GM20431 (cell line): ENCODE data around the gene AFF2.

ENCODE experiments used
- in situ Hi-C: fragments of 300-500 bp; cut with MseI, MboI; formaldehyde crosslinking; loops from one replicate; pipeline ENCODE4 v1.15.0; 2020; ENCODE audit warnings: low sequenced_read_pairs; ENCODE audit not compliant: unreplicated experiment

The AFF2 gene

DNA sequence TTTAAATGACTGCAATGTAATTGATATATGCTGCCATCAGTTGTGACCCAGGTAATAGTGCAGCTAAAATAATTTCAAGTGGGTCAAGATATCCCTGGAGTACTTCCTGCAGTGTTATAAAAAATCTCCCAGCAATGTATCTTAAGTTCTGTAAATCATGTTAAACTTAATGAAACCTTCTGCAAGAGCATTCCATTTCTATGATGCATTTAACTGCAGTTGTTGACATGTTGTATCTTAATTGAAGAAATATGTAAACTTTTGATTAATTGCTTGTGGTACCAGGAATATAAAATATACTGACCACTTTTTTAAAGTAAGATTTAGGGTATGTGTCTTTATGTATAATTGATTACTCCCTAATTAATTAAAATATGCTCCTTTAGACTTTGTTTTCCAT is 213.6 kb downstream of the AFF2 start:
- in situ Hi-C loops: no loop called here

DNA sequence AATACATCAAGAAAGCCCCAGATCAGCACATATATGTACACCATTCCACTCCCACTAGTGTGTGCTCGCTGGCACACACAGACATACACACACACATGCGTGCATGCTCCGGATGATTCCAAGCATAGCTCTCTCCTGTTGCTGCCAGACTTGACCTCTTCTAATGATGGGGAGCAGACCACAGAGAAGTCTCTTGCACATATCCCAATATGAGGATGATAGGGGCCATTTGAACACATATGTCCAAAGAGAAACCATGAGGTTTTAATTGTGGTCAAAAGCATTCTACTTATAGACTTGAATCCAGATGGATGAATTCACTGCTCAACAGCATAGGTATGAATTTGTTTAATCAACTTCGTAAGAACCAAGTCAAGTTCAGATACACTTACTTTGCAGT is 214.9 kb downstream of the AFF2 start:
- in situ Hi-C loops: no loop called here

DNA sequence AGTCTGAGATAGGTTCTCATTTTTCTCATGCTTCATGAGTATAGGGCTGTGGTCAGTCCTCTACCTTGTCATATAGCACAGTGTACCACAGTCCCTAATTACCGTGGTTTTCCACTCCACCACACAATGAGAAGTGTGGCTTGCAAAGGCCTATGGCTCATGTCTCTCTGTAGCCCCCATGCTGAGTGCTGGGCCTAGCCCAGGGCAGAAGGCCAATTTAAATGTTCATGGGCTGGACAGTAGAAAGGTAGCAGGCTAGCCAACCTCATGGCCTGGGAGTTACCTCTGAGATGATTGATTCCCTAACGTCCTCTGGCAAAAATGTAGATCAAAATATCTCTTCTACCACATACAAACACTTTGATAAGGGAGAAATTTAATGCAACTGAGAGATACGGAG is 222.5 kb downstream of the AFF2 start:
- in situ Hi-C loops: no loop called here

DNA sequence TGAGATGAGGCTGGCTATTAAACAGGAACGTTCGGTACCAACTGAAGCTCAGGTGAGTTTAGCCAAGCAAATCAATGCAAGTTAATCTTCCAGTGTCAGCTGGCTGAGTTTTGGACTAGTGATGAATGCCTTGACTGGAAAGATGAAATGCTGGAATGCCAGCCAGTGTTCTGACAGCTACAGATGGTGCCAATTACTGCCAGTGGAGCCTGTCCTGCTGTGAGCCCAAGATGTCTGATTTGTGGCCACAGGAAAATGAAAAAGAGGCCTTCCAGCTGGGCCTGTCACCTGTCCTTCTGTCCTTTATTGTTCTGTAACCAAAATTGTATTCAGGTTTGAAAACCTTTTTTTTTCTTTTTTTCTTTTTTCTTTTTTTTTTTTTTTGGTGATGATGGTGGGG is 223.1 kb downstream of the AFF2 start:
- in situ Hi-C loops: no loop called here

DNA sequence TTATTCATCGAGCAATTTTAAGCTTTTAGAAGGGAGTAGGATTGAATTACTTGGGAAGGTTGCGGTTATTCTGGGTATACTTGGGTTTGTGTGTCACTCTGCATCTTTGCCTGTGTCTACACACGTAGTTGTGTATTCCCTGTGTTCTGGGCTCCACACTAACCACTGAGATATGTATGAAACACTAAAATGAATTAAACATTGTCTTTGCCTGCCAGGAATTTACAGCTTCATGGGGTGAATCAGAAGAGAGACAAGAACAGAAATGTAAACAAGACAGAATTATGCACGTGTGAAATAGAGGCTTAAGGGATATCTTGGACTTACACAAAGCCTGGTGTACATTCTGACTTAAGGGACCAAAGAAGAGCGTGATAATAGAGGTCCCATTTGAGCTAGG is 228.5 kb downstream of the AFF2 start:
- in situ Hi-C loops: no loop called here

DNA sequence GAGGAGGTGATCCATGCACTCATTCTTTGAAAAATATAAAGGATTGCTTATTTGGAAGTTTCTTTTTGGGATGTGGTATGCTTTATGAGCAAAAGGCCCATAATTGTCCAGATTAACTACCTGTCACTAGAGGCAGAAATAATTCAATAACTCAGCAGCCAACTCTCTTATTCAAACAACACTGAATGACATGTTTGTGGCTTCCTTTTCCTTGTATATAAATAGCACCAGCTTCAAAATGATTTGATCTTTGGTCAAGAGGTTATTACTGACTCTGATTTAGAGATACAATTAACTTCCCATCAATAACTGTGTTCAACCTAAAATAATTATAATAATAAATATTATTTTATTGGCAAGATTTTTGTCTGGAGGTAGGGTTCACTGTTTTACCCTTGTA is 232.3 kb downstream of the AFF2 start:
- in situ Hi-C loops: no loop called here

DNA sequence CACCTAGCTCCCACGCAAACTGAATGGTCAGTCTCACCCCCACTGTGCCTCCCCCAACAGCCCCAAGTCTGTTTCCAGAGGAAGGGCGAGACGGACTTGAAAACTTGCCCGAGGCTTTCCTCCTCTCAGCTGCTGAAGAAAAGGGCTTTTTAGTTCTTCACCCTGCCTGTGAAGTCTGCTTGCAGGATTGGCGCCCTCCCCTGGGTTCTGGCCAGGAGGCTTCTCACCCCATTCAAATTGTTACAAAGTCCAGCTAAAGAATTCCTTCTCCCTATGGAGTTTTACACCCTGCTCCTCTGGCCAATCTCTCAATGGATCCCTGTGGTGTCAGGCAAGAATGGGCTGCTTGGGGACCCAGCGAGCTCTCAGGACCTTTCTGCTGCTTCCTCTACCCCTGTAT is 241.0 kb downstream of the AFF2 start:
- in situ Hi-C loops: no loop called here

DNA sequence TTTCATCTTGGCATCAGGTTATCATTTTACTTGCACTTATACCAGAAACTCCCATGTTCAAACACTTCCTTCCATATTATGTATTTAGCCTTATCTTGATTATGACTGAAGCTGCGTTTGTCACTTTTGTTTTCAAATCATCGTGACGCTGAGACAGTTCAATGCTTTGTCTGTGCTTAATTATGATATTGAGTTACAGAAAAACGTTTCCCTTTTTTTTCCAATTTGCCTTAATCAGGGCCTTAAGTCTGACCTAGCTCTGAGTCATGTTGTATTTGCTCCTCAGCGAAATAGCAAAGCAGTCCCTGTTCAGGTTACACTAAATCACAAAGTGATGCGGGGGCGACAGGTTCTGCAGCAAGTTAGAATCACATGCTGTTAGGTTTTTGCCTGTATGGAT is 254.7 kb downstream of the AFF2 start:
- in situ Hi-C loops: no loop called here

DNA sequence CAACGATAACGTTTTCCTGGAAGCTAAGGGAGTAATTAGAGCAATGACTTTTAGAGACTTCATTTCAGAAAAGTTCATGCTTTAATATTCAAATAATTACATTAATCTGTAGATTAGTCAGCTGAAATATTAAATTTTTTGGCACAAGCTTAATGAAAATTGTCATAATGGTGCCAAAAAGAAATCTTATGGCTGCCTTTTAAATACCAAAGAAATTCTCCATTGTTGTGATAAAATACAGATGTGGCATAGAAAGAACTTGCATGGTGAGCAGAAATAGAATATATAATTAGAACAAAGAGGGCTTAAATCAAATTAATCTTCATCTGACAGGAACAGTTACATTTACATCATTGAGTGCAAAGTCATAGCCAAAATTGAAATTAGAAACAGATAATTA is 263.5 kb downstream of the AFF2 start:
- in situ Hi-C loops: no loop called here

DNA sequence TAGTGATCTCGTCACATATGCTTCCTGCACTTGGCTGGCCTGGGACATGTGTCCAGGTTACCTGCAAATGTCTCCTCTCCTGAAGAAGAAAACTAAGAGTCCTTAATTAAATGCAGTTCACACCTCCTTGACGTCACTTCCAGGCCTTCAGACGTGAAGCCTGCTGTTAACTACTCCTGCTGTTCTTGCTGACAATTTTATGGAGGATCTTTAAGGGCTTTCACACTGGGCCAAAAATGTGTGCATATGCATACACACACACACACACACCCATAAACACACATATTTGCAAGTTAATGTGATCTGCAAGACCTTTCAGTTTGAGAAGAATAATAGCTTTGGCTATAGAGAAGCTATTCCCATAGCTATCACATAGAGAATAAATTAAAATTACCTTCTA is 267.9 kb downstream of the AFF2 start:
- in situ Hi-C loops: no loop called here

DNA sequence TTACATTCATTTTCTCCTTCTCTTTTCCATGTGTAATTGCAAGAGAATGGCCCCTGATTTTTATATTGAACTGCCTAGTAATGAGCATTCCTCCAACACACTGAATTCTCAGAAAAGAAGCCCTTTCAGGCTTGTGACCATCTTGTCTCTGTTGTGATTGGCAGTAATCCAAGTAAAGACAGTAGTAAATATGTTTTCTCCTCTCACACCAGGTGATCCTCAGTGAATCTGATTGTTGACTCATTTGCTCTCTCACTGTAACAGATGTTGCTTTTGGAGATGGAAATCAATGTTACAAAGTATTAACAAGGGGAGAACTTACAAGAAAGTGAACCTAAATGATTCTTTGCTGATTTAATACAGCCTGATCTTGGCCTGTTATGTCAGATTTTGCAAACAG is 271.0 kb downstream of the AFF2 start:
- in situ Hi-C loops: no loop called here

DNA sequence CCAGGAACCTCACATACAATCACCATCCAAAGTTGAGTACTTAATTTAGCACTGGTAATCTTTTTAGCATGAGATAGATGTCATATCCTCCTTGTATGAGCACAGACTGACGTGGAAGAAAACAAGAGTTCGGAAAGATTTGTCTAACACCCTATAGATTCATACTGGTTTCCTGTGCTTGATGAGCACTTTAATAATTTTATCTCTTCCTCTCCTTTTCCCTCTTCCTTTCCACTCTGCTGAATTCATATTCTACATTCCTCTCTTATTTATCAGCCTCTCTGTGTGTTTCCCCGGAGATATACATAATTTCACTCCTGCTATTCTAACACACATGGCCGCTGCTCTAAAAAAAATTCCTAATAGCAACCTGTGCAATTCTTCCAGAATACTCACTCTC is 273.9 kb downstream of the AFF2 start:
- in situ Hi-C loops: no loop called here

DNA sequence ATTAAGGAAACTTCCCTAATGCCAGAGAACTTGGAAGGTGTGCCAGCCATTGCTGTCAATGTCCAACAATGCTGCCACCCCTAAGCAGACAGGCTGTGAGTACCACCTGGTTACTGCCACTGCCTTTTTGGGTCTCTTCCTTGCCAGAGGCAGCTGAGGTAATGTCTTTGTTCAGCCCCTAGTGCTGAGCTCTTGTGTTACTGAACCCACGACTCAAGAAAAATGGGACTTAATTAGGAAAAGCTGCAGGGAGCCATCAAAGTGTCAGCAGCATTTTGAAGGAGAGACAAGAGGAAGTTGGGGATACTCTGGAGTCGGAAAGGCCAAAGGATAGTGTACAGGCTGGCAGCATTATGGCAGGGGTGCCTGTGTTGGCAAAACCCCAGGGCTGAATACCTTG is 283.7 kb downstream of the AFF2 start:
- in situ Hi-C loops: no loop called here

DNA sequence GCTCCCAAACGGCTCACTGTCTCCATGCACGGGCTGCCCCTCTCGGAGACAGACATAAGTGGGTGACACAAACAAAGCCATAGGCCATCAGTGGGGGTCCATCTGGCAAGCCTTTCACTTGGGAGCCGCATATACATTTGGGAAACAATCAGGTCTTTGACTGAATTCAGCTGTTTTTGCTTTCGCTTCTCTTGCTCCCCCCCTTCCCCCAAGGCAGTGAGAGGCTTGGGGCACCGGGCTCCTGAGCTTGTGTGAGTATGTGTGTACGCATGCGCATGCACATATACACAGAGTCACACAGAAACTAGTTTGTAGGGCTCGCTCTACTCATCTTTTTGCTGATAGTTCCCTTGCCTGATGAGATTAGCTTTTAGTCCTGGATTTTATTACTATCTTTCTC is 284.4 kb downstream of the AFF2 start:
- in situ Hi-C loops: no loop called here

DNA sequence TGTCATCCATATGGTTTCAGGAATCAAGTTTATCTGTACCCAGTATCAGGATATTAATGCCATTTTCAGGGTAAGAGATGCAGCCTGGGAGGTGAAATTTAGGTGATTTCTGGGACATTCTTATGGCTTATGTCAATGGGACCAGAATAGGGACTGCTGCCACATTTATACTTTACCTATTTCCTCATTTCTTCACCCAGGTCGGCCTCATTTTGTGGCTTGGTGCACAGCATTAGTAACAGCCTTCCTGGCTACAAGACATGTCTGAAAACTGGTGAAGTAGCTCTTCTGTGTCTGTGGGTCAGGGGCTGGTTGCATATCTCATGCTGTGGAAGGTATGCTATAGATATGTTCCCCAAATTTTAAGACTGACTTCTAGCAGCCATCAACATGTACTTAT is 284.8 kb downstream of the AFF2 start:
- in situ Hi-C loops: no loop called here

DNA sequence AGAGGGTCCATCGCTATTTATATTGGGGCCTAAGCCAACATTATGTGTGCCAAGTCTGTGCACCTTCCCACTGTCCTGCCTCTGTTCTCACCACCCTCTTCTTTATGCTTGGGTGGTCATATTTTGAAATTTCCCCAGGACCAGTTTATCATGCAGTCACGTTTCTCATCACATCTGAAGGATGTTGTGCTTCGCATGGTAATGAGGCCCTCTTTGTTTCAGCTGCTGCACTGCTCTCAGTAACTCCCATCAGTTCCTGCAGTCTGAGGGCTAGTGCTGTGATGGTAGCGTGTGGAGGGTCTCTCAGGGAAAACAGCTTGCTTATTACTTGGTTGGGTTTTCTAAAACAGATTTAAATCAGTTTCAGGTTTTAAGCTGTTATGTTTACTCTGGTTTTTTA is 288.0 kb downstream of the AFF2 start:
- in situ Hi-C loops: no loop called here

DNA sequence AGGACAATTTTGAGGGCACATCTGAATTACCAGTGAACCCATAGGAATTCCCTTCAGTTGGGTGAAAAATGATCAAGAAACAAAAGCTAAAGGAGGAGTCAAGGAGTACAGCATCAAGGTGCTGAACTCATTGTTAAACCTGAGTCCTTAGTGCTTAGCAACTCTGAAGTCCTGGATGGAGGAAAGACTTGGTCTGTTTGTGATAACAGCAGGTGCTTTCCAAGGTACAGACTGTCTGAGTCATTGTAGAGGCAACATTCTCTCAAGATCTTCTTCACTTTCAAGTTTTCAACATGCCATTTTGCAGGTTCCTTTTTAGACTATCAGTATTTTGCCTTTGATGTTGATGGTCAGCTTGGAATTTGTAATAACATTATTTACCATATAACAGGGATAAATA is 293.9 kb downstream of the AFF2 start:
- in situ Hi-C loops: no loop called here

DNA sequence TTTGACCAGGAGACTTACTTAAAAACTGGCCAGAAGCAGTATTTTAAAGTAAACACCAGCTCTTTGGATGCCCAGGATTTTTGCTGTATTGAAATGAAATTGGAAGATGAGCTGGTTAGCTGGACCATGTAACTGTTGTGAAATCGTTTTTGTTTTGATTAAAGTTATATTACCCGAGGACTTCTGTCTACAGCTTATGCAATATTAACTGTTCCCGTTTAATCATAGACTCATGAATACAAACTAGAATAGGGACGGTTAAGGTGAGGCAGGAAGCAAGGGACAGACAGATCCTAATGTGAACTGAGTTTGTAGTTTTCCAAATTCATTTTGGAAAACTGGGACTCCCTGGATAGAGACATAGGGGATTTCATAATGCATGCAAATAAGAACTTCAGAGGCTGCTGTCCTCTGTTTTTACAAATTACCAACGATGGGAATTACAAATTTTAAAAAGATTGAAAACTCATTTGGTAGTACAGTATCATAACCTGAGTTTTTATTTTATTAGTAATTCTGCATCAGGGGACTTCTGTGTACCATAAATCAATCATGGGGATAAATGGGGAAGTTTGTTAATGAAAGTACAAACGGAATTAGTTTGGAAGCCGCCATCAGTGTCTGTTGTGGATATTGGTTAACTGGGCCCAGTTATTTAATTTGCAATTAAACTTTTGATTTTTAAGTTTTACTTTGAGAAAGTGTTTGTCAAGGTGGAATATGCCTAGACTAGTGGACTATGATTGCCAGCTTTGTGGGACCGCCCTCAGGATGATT is 304.4 kb downstream of the AFF2 start:
- in situ Hi-C loops: no loop called here

DNA sequence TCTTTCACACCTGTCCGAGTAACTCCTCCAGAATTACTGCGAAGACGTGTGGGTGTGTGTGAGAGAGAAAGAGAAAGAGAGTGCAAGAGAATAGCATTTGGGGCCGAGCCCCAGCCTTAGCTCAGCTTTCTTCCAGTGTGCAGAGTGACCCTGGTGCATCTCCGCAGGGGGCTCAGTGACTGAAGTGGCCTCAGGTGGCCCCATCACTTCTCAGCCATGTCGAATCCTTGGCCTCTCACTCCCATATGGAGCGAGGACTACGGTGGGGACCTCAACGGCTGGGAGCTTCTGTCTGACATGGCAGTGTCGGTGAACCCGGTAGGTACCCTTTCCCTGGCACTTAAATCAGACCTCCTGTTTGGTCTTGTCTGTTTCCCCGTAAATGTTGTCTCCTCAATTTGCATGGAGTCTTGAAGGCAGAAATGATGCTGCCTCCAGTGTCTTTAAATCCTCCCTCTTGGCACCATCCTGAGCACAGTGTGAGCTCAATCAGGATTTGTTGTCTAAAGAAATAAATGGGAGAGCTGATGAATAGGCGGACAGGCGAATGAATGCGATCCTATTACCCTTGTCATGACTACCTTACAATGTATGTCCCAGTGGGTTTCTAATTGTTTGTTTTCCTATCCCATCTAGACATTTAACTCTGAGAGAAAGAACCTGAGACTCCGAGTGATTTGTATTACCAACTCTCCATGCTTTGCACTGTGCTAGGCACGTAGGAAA is 305.9 kb downstream of the AFF2 start:
- in situ Hi-C loops: no loop called here

DNA sequence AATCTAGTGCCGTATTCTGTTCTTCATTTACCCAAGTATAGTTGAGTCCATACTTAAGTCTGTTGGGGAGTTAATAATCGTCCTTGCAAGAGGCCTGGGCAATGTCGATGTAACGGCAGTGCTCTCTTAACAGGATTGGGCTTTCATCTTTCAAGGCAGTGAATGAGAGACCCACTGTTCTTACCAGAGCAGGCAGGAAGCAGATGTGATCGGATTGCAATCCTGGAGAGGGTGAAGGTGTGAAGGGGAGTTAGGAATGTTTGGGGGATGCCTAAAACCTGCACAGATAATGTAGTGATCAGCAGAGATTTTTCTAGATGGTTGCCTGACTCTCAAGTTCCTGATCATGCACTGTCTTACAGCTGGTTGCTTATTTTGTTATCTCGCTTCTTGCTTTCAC is 308.4 kb downstream of the AFF2 start:
- in situ Hi-C loops: no loop called here

DNA sequence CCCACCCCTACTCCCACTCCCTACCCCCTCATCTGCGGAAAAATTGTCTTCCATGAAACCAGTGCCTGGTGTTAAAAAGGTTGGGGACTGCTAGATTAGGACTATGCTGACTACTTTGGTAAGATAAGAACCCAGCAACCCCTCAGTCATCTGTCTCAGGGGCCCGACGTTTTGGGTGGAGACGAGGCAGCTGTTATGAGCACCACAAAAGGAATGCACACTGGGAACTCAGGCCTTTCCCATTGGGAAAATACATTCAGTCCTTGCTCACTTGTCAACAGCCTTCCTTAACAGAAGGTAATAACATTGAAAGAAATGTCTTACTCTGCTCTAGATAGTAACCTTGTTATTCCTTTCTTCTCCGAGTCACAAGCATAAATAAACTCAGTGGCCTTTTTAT is 310.8 kb downstream of the AFF2 start:
- in situ Hi-C loops: no loop called here

DNA sequence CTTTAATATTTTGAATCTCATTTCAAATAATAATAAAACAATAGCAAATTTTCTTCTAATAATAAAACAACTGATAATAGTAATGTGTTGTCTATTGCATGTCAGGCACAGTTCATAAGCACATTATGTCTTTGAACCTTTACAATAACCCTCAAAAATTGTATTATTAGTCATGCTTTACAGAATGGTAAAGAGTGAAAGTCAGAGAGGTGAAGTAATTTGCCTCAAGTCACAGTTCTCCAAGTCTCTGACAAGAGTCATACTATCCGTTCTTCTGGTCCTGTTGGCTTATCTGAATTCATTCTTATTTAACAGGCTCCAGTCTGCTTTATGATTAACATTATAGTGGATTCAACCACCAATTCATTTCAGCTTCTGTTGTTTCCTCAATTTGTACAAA is 313.0 kb downstream of the AFF2 start:
- in situ Hi-C loops: no loop called here
